IPS-11a (cell line): ENCODE data around the gene SLC5A5.
"Not testable (repeated sequence)": the region's sequence is repeated elsewhere in the genome, so short reads cannot be mapped to it uniquely, and the experiment has no call there.

ENCODE experiments used
- H3K4me3 ChIP-seq: one replicate; pipeline ENCODE4 v1.5.1; 2013; ENCODE audit warnings: low read depth, low read length, control low read depth

SLC5A5 gene

DNA sequence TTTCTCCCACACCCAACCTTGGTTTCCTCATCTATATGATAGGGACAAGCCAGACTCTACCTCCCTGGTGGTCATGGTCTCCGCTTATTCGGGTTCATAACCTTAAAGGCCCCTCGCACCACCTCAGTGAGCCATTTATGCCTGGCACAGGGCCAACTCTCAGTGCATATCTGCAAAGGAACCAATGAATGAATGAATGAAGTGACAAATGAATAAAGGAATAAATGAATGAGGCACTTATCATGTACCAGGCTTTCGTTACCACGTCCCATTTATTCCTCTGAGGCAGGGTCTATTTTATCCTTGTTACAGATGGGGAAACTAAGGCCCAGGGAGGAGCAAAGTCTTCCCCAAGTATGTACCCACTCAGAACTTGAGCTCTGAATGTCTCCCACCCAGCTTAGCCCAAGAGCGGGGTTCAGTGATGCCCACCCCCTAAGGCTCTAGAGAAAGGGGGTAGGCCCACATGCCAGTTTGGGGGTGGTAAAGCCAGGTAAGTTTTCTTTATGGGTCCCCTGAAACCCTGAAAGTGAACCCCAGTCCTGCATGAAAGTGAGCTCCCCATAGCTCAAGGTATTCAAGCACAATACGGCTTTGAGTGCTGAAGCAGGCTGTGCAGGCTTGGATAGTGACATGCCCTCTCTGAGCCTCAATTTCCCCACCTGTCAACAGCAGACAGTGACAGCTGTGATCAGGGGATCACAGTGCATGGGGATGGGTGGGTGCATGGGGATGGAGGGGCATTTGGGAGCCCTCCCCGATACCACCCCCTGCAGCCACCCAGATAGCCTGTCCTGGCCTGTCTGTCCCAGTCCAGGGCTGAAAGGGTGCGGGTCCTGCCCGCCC is 490 bp upstream of the SLC5A5 start:
- no peak overlapping the region for H3K4me3 ChIP-seq

DNA sequence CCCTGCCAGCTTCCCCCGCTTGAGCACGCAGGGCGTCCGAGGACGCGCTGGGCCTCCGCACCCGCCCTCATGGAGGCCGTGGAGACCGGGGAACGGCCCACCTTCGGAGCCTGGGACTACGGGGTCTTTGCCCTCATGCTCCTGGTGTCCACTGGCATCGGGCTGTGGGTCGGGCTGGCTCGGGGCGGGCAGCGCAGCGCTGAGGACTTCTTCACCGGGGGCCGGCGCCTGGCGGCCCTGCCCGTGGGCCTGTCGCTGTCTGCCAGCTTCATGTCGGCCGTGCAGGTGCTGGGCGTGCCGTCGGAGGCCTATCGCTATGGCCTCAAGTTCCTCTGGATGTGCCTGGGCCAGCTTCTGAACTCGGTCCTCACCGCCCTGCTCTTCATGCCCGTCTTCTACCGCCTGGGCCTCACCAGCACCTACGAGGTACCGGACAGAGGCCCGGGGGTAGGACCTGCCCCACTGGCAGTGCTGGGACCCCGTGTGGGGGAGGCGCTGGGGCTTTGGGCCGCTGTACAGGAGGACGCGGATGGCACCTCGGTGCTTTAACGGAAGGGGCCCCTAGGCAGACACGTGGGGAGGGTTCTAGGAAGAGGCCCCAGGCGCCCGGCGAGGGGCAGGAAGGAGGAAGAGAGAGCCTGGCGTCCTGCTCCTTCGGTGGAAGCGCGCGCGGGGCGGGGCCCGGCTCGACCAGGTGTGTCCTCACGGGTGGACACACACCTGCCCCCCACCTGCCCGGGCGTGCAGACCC is 681 bp downstream of the SLC5A5 start:
- H3K4me3 ChIP-seq: no peak overlapping the region

DNA sequence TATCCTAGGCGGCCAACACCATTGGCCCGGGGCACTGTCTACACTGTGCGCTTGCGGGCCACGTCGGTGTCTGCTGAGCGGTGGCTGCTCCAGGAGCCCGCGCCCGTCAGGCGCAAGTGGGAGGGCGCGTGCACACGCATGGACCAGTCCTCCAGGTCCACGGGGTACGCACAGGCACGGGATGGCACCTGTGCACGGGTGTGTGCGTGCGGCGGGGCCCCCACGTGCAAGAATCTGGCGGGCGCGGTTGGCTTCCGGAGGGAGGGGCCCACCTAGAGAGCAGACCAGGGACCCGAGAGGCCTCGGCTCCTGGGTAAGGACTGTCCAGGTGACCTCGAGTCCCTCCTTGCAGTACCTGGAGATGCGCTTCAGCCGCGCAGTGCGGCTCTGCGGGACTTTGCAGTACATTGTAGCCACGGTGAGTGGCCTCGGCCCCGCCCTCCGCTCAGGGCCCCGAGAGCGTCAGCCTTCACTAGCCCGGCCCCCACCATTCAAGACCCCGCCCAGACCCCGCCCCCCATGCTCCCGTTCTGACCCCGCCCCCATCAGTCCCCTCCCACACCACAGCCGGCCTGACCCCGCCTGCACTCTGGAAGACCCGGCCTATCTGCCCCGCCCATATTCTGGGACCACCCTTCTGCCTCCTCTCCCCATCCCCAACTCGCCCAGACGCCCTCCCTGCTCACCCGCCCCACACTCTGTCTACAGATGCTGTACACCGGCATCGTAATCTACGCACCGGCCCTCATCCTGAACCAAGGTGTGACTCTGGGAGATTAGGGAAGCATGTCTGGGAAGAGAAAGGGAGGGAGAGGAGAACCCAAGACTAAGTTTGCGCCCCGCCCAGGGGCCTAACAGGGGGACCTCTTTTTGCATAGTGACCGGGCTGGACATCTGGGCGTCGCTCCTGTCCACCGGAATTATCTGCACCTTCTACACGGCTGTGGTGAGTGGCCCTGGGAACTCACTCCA is 2.3 kb downstream of the SLC5A5 start:
- peak overlapping the region; percentile 53 for H3K4me3 ChIP-seq

DNA sequence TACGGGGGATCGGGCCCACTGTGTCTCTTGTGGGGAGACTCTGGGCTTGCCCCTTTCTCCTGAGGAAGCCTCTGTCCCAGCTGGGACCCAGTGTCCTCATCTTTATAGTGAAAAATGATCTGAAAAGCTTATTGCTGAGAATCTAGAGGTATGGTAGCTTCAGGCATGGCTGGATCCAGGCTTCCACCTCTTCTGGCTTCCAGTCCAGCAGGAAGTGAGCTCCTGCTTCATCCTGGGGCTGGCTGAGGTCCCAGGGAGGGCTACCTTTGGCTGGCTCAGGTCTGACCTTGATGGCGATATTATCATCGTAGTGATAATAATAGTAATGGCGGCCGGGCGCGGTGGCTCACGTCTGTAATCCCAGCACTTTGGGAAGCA is 3.0 kb downstream of the SLC5A5 start:
- no peak overlapping the region for H3K4me3 ChIP-seq

DNA sequence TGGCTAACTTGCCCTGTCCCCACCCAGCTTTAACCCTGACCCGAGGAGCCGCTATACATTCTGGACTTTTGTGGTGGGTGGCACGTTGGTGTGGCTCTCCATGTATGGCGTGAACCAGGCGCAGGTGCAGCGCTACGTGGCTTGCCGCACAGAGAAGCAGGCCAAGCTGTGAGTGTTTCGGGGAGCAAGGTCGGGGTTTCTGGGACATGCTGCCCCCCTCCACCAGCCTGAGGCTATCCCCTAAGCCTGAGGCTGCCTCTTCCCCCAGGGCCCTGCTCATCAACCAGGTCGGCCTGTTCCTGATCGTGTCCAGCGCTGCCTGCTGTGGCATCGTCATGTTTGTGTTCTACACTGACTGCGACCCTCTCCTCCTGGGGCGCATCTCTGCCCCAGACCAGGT is 6.0 kb downstream of the SLC5A5 start:
- no peak overlapping the region for H3K4me3 ChIP-seq

DNA sequence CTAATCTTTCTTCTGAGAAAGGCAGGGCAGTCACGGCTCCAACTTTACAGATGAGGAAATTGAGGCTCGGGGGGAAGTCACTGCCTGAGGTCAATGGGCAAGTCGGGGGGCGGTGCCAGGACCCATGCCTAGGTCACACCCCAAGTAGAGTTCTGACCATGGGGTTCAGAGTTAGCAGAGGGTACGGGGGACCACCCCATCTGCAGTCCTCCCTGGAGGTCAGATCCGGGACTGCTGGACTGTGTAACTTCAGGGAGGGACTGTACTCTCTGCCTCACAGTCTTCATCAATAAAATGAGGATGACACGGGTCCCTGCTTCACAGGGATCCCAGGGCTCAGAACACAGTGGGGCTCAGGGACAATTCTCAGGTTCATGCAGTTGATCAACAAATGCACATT is 7.7 kb downstream of the SLC5A5 start:
- no peak overlapping the region for H3K4me3 ChIP-seq

DNA sequence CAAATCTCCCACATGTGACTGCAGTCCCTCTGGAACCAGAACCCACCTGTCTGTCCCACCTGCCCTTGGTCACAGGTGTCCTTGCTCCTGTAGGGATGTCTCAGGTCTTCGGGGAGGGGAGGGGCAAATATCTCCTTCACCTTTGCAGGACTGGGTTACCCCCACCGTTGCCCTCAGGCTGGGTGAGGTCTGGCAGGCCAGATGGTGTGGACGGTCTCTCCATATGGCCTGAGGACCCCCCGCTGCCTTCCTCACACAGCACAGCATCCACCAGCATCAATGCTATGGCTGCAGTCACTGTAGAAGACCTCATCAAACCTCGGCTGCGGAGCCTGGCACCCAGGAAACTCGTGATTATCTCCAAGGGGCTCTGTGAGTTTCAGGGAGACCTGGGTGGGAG is 10.0 kb downstream of the SLC5A5 start:
- H3K4me3 ChIP-seq: no peak overlapping the region

DNA sequence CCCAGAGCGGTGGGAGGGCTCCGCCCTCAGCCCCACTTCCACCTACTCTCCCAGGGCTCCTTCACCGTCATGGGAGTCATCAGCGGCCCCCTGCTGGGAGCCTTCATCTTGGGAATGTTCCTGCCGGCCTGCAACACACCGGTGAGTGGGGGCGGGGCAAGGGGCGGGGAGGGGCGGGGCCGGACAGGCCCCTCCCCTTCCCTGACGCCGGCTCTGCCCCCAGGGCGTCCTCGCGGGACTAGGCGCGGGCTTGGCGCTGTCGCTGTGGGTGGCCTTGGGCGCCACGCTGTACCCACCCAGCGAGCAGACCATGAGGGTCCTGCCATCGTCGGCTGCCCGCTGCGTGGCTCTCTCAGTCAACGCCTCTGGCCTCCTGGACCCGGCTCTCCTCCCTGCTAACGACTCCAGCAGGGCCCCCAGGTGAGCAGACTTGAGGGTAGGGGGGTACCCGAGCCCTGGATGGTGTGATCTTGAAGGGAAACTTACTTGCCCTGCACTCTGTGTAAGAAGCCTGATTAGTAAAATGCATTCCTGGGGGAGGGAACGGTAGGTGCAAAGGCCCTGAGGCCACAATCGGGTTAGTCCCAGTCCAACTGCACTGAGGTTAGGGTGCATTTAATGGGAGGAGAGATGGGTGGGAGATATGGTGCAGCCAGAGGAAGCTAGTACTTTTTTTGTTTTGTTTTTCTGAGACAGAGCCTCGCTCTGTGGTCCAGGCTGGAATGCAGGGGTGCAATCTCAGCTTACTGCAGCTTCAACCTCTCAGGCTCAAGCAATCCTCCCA is 12.1 kb downstream of the SLC5A5 start:
- no peak overlapping the region for H3K4me3 ChIP-seq

DNA sequence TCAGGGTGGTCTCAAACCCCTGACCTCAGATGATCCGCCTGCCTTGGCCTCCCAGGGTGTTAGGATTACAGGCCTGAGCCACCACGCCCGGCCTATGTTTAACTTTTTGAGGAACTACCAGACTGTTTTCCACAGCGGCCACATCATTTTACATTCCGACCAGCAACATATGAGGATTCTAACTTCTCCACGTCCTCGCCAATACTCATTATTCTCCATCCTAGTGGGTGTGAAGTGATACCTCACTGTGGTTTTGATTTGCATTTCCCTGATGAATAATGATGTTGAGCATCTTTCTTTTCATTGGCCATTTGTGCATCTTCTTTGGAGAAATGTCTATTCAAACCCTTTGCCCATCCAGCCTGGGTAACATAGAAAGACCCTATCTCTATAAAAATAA is 14.8 kb downstream of the SLC5A5 start:
- H3K4me3 ChIP-seq: no peak overlapping the region

DNA sequence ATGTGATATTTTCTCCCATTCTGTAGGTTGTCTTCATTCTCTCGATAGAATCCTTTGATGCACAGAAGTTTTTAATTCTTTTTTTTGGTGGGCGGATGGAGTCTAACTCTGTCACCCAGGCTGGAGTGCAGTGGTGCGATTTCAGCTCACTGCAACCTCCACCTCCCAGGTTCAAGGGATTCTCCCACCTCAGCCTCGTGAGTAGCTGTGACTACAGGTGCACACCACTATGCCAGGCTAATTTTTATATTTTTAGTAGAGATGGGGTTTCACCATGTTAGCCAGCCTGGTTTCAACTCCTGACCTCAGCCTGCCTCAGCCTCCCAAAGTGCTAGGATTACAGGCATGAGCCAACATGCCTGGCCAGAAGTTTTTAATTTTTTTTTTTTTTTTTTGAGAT is 15.5 kb downstream of the SLC5A5 start:
- H3K4me3 ChIP-seq: not testable (repeated sequence)

DNA sequence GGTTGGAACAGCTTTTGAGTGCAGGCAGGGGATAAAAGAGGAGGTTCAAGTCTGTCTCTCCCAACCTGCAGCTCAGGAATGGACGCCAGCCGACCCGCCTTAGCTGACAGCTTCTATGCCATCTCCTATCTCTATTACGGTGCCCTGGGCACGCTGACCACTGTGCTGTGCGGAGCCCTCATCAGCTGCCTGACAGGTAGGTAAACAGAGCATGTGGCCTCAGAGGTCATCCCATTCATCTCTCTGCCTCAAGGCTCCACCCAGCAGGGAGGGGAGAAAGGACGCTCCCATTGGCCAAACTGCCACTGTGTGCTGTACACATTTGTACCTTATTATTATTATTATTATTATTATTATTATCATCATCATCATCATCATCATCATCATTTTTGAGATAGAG is 16.5 kb downstream of the SLC5A5 start:
- no peak overlapping the region for H3K4me3 ChIP-seq

DNA sequence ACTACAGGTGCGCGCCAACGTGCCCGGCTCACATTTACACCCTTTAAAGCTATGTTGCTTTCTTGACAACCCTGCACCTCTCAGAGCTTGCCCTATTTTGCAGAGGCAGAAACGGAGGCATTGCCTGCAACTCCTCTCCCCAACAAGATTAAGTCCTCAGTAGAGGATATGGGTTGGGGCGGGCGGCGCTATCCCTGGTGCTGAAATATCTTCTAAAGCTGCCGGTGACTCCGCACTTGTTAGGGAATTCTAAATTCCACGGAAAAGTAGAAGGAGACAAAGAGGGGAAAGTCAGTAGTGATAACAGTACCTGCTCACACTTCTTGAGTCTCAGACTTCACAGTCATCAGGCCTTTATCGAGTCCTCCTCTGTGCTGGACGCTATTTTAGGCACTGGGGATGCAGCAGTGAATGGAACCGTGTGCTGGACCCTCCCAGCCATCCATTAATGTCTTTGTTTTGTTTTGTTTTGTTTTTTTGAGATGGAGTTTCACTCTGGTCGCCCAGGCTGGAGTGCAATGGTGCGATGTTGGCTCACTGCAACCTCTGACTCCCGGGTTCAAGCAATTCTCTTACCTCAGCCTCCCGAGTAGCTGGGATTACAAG is 18.0 kb downstream of the SLC5A5 start:
- no peak overlapping the region for H3K4me3 ChIP-seq

DNA sequence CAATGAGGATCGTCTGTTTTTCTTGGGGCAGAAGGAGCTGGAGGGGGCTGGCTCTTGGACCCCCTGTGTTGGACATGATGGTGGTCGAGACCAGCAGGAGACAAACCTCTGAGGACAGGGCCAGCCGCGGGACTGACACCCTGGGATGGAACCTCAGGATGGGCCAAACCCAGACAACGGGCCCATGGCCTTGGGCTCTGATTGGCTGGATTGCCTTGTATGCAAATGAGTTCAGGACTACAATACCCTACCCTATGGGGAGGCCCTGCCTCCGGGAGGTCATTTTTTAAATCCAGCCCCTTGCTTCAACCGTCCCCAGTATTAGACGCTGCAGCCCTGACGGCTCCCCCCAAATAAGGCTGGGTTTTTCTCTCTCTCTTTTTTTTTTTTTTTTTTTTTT is 22.0 kb downstream of the SLC5A5 start:
- no peak overlapping the region for H3K4me3 ChIP-seq

DNA sequence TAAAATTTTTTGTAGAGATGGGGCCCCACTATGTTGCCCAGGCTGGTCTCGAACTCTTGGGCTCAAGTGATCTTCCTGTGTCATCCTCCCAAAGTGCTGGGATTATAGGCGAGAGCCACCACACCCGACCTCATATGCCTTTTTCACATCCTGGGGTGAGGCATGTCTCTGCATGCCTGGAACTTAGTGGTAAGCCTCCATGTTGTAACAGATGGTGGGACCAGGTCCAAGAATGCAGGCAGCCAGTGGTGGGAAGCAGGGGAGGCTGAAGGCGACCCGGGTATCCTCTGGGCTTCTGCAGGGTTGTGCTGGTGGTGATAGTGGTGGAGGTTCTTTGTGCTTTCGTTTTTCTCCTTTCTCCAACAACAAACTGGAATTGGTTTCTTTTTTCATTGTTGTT is 31.0 kb downstream of the SLC5A5 start:
- no peak overlapping the region for H3K4me3 ChIP-seq

DNA sequence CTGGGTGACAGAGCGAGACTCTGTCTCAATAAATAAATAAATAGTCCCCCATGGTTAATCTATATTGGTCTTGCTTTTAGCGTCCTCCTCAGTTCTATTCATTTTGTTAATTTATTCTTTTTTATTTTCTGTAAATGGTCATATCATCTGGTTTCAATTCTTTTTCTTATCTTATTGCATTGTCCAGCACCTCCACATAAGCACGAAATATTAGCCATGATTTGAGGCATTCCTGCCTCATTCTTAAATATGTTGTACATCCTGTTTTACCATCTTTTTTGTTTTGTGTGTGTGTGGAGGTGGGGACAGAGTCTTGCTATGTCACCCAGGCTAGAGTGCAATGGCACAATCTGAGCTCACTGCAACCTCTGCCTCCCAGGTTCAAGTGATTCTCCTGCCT is 36.5 kb downstream of the SLC5A5 start:
- no peak overlapping the region for H3K4me3 ChIP-seq

DNA sequence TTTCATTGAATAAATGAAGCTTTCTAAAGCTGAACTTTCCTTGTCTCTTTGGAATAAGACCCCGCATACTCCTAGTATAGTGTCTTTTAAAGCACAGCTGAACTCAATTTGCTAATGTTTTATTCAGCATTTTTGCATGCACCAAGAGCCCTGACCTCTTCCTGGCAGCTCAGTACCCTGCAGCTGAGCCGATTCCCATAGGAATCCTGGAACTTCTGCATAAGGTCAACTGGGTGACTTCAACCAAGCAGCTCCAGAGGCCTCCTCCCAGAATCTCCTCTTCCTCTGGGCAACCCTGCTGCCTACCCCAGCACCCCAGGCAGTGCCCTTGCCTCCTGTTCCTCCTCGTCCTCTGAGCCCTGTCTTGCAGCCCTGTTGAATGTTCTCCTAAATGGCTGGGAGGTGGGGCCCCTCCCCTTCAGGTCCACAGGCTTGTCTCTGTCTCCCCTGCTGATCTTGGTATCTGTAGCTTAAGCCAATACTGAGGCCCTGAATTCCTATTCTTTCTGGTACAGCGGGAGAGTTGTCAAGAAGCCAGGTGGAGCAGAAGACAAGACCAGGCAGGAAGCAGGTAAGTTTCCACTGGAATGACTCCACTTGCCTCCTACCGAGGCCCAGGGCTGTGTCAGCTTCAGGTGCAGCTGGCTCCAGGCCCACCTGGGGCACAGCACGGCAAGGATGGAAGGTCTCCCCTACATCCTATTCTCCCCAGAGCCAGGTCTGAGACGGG is 37.4 kb downstream of the SLC5A5 start:
- no peak overlapping the region for H3K4me3 ChIP-seq

DNA sequence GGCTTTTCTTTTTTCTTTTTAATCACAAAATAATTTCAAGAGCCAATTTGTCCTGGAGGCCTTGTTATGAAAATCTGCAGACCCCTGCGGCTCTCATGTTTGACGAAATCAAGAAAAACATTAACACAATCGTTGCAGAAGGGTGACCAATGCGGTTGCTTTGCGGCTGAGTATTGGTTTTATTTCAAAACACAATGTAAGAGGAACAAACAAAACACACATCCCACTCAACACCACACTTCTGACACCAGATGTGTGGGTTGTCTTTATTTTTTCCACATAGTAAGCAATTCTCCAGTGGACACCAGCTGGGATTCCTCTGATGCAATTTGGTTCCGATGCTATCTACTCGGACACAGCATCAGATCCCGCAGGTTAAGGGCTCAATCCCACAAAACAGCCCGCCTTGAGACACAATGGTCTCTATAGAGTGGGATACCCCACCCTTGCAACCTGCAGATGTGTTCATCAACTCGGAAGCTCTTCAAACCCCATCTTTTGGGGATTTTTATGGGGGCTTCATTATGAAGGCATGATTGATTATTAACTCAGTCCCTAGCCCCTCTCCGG is 39.1 kb downstream of the SLC5A5 start:
- H3K4me3 ChIP-seq: no peak overlapping the region

DNA sequence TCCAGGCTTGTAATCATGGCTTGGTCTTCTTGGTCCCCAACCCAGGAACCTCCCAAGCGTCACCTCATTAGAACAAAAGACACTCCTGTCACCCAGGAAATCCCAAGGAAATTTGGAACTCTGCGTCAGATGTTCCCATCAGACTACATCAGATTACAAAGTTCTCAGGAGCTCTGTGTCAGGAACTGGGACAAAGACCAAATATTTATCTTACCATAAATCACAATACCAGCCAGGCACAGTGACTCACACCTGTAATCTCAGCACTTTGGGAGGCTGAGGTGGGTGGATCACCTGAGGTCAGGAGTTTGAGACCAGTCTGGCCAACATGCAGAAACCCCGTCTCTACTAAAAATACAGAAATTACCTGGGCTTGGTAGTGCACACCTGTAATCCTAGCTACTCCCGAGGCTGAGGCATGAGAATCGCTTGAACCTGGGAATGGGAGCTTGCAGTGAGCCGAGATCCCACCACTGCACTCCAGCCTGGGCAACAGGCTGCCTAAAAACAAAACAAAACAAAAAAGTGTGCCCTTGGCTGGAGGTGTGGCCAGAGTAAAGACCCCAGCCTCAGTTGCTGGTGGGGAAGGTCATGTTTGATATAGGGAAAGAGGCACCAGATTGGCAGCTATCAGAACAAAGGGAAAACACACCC is 44.3 kb downstream of the SLC5A5 start:
- H3K4me3 ChIP-seq: no peak overlapping the region

DNA sequence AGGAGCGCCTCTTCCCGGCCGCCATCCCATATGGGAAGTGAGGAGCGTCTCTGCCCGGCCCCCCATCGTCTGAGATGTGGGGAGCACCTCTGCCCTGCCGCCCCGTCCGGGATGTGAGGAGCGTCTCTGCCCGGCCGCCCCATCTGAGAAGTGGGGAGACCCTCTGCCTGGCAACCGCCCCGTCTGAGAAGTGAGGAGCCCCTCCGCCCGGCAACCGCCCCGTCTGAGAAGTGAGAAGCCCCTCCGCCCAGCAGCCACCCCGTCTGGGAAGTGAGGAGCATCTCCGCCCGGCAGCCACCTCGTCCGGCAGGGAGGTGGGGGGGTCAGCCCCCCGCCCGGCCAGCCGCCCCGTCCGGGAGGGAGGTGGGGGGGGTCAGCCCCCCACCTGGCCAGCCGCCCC is 46.4 kb downstream of the SLC5A5 start:
- not testable (repeated sequence) for H3K4me3 ChIP-seq
